ENCODE data around the gene TNNC1.

DNA sequence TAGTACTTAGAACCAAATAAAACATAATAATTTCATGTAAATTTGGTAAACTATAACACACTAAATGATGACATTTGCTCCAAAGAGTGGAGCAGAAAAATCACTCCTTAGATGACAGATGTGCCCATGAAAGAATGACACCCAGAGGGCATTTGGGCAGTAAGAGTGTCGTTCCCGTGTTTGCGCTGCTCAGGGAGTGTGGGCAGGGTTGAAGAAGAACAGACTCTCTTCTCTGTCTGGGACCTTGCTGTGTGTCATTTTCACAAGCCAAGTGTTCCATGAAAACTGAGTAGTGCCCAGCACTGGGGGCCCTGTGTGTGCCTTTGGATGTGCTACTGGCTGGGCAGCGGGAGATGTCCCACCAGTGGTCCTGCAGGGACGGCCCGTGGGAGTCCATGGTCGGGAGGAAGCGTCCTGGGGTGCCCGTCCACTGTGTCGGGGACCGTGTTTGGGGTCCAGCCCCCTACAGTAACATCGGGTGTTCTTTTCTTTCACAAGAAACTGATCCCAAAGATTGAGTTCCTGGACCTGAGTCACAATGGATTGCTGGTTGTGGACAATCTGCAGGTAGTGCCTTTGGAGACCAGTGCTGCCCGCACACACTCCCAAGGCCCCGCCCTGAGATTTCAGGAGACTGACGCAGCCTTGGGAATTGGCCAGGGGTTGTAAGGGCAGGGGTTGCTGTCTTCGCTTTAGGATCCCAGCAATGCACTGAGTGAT, 23.4 kb upstream of the TNNC1 start:
- TF ChIP-seq, protein P1, sequence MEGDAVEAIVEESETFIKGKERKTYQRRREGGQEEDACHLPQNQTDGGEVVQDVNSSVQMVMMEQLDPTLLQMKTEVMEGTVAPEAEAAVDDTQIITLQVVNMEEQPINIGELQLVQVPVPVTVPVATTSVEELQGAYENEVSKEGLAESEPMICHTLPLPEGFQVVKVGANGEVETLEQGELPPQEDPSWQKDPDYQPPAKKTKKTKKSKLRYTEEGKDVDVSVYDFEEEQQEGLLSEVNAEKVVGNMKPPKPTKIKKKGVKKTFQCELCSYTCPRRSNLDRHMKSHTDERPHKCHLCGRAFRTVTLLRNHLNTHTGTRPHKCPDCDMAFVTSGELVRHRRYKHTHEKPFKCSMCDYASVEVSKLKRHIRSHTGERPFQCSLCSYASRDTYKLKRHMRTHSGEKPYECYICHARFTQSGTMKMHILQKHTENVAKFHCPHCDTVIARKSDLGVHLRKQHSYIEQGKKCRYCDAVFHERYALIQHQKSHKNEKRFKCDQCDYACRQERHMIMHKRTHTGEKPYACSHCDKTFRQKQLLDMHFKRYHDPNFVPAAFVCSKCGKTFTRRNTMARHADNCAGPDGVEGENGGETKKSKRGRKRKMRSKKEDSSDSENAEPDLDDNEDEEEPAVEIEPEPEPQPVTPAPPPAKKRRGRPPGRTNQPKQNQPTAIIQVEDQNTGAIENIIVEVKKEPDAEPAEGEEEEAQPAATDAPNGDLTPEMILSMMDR (conservative IDR thresholded peaks at IDR 0.05; ENCODE audit: low read length) = no peak
- TF ChIP-seq EZH2phosphoT487 (IDR thresholded peaks at IDR 0.05; ENCODE audit: borderline replicate concordance, low read depth, low read length) = no peak
